Vagina (tissue), 2 donors: ENCODE data around the gene RAD23B.

Source experiments
- CTCF ChIP-seq, 3 experiments: fragments of 450-650 bp in 2 of 3; fragments of 200-600 bp in 1 of 3; sonication (generic) in 1 of 3; IDR thresholded peaks; one replicate each; pipeline ENCODE4 v1.5.1; 2017 to 2019; ENCODE audit warnings: antibody characterized with exemption in 3 of 3, mild to moderate bottlenecking in 2 of 3, moderate library complexity in 2 of 3
- POLR2A ChIP-seq, 2 donors: fragments of 450-650 bp; IDR thresholded peaks; one replicate each; pipeline ENCODE4 v1.6.1; 2017; ENCODE audit warnings: antibody characterized with exemption in 2 of 2, mild to moderate bottlenecking in 2 of 2, moderate library complexity in 2 of 2

- no peak for TF ChIP-seq CTCF (IDR thresholded peaks at IDR 0.05)
- no peak for TF ChIP-seq POLR2A (IDR thresholded peaks at IDR 0.05)
Measured at GRCh38 chr9:107266624-107267368, 16.3 kb upstream of the RAD23B start.
